Endothelial cell of umbilical vein (primary cell): ENCODE measurements around the gene MPP3. TPM values are rescaled to one million over a fixed set of nuclear protein-coding genes. Genes with fewer than 3 reads are reported as not detected.

Source experiments
- BruUV-seq: library from RNA; stranded (reverse); fragments of 400-500 nt; replicated peaks from 2 replicates; lab custom pipeline; 2021; lab: Mats Ljungman, UMichigan
- CTCF ChIA-PET: fragments of 300-600, 350-600 bp; sonication (Branson Sonifier 250); formaldehyde crosslinking; loops from one replicate; lab custom pipeline; 2021; ENCODE audit warnings: antibody characterized with exemption, inconsistent platforms; lab: Charles Lee
- POLR2A ChIA-PET: fragments of 300-600, 350-600 bp; sonication (Branson Sonifier 250); formaldehyde crosslinking; loops from one replicate; lab custom pipeline; 2021; ENCODE audit warnings: antibody characterized with exemption, inconsistent platforms; lab: Charles Lee
- DNase-seq: peaks from one replicate; pipeline ENCODE4 v3.0.0-alpha.2; 2011; ENCODE audit warnings: low read depth, low spot score
- FAIRE-seq: peaks from 2 replicates; lab custom pipeline; 2011; peaks lifted over from hg19 to GRCh38; lab: Jason Lieb, UNC
- H2AFZ ChIP-seq: 2 replicates; pipeline ENCODE4 v1.6.0; 2012; ENCODE audit warnings: low read depth, low read length, control low read depth, inconsistent platforms
- H3K27ac ChIP-seq: 2 replicates; pipeline ENCODE4 v1.5.1; 2011; ENCODE audit warnings: low read depth, mild to moderate bottlenecking, control low read depth, low read length, moderate library complexity; ENCODE audit not compliant: insufficient read depth
- H3K27me3 ChIP-seq, 2 experiments: 2 replicates each; pipeline versions ENCODE4 v1.6.0 to v1.6.1; 2011; ENCODE audit warnings: low read length in 2 of 2, mixed read lengths in 1 of 2; ENCODE audit not compliant: control insufficient read depth in 2 of 2, insufficient read depth in 2 of 2
- H3K36me3 ChIP-seq, 2 experiments: 2 replicates in 1 of 2; 3 replicates in 1 of 2; pipeline ENCODE4 v1.5.1; 2011; ENCODE audit warnings: low read length in 2 of 2, mild to moderate bottlenecking in 1 of 2, moderate library complexity in 1 of 2; ENCODE audit not compliant: control insufficient read depth in 2 of 2, insufficient read depth in 2 of 2; ENCODE audit errors: extremely low read depth in 1 of 2
- H3K4me1 ChIP-seq: 3 replicates; pipeline ENCODE4 v1.5.1; 2011; ENCODE audit warnings: mild to moderate bottlenecking, low read length; ENCODE audit not compliant: control insufficient read depth, insufficient read depth; ENCODE audit errors: extremely low read depth
- H3K4me2 ChIP-seq: 2 replicates; pipeline ENCODE4 v1.6.1; 2011; ENCODE audit warnings: low read length, control low read depth, mixed read lengths; ENCODE audit not compliant: insufficient read depth
- H3K4me3 ChIP-seq, 3 experiments: fragments of 200-600 bp in 1 of 3; sonication (generic), shearing (Covaris generic) in 1 of 3; replicated peaks in 1 of 3; 2 replicates each; pipeline ENCODE4 v1.5.1; 2011 to 2016; ENCODE audit warnings: control low read depth in 3 of 3, low read length in 3 of 3, mild to moderate bottlenecking in 2 of 3, inconsistent platforms in 1 of 3, low read depth in 1 of 3, moderate library complexity in 1 of 3; ENCODE audit not compliant: insufficient read depth in 1 of 3
- H3K79me2 ChIP-seq: 2 replicates; pipeline ENCODE4 v1.6.0; 2012; ENCODE audit warnings: low read length, inconsistent platforms; ENCODE audit not compliant: control insufficient read depth, insufficient read depth
- H3K9ac ChIP-seq: replicated peaks from 2 replicates; pipeline ENCODE3; 2011; ENCODE audit warnings: low read length, control low read depth; ENCODE audit not compliant: insufficient read depth; ENCODE audit errors: extremely low read depth
- H3K9me1 ChIP-seq: replicated peaks from 3 replicates; pipeline ENCODE4 v1.6.0; 2011; ENCODE audit warnings: mild to moderate bottlenecking, low read length; ENCODE audit not compliant: control insufficient read depth, insufficient read depth; ENCODE audit errors: extremely low read depth
- H3K9me3 ChIP-seq: replicated peaks from 2 replicates; pipeline ENCODE4 v1.5.1; 2012; ENCODE audit warnings: low read length, inconsistent platforms; ENCODE audit not compliant: control insufficient read depth, insufficient read depth
- H4K20me1 ChIP-seq: replicated peaks from 2 replicates; pipeline ENCODE3; 2011; ENCODE audit warnings: mild to moderate bottlenecking, low read length; ENCODE audit not compliant: control insufficient read depth, insufficient read depth; ENCODE audit errors: extremely low read depth
- EZH2 ChIP-seq: IDR thresholded peaks from 2 replicates; pipeline ENCODE4 v1.6.1; 2012; ENCODE audit warnings: borderline replicate concordance, low read depth, mild to moderate bottlenecking, moderate library complexity, low read length, inconsistent platforms; ENCODE audit not compliant: severe bottlenecking
- FOS ChIP-seq: IDR thresholded peaks from 2 replicates; pipeline ENCODE4 v1.6.1; 2011; ENCODE audit warnings: mild to moderate bottlenecking, low read length, moderate library complexity, borderline replicate concordance; ENCODE audit not compliant: insufficient read depth
- GATA2 ChIP-seq: IDR thresholded peaks from 2 replicates; pipeline ENCODE4 v1.7.0; 2011; ENCODE audit warnings: low read depth, mild to moderate bottlenecking, moderate library complexity, mixed read lengths, low read length; ENCODE audit not compliant: insufficient read length, insufficient read depth
- JUN ChIP-seq: IDR thresholded peaks from 2 replicates; pipeline ENCODE4 v1.6.1; 2011; ENCODE audit warnings: borderline replicate concordance, low read depth; ENCODE audit not compliant: insufficient read length, insufficient read depth
- MYC ChIP-seq: IDR thresholded peaks from one replicate; pipeline ENCODE4 v1.6.1; 2011; ENCODE audit warnings: mild to moderate bottlenecking, low read depth, low read length
- POLR2A ChIP-seq: IDR thresholded peaks from 2 replicates; pipeline ENCODE4 v1.6.1; 2012; ENCODE audit warnings: low read depth, mild to moderate bottlenecking, control low read depth, low read length
- POLR2AphosphoS5 ChIP-seq: IDR thresholded peaks from 2 replicates; pipeline ENCODE4 v1.6.1; 2012; ENCODE audit warnings: low read depth, mild to moderate bottlenecking, control low read depth, low read length, moderate library complexity; ENCODE audit not compliant: insufficient read depth
- dilution Hi-C: fragments of 300-500 bp; cut with MboI; formaldehyde crosslinking; loops from one replicate; pipeline ENCODE4 v1.15.0; 2019; ENCODE audit warnings: low sequenced_read_pairs; ENCODE audit not compliant: extremely low pct_ligation_motif_present
- intact Hi-C: fragments of 100-400 bp; cut with micrococcal nuclease; formaldehyde crosslinking; loops from one replicate; pipeline ENCODE4 v1.10.0; 2022
- polyA plus RNA-seq, 4 experiments: library from polyadenylated mRNA; depleted of rRNA in 3 of 4; stranded (reverse) in 3 of 4; unstranded in 1 of 4; fragments of >200 nt; gene quantifications; 2 replicates each; pipeline versions ENCODE4 v1.2.1 to v1.2.3, GENCODE V29; 2011 to 2012; ENCODE audit warnings: missing spikeins in 1 of 4
- total RNA-seq: library from RNA; stranded (reverse); gene quantifications from 2 replicates; pipeline ENCODE4 v1.2.3, GENCODE V29; 2021
- TF ChIP-seq, protein P1 (sequence below): IDR thresholded peaks from 2 replicates; pipeline ENCODE4 v1.6.1; 2011; ENCODE audit not compliant: insufficient read depth, insufficient read length
- TF ChIP-seq, protein P2 (sequence below), 2 donors: IDR thresholded peaks; 1 replicate in 1 of 2; 2 replicates in 1 of 2; pipeline ENCODE4 v1.5.1; 2011; ENCODE audit warnings: low read length in 2 of 2, mild to moderate bottlenecking in 2 of 2, moderate library complexity in 2 of 2, control low read depth in 1 of 2, inconsistent platforms in 1 of 2, low read depth in 1 of 2; ENCODE audit not compliant: insufficient read depth in 1 of 2; ENCODE audit errors: extremely low read depth in 1 of 2

The MPP3 gene
- total and polyA plus RNA-seq, 2 donors (not counting 3 experiments of a cell fraction or from before 2014, with no cell fraction given) = 6.1 to 11.3 TPM

DNA sequence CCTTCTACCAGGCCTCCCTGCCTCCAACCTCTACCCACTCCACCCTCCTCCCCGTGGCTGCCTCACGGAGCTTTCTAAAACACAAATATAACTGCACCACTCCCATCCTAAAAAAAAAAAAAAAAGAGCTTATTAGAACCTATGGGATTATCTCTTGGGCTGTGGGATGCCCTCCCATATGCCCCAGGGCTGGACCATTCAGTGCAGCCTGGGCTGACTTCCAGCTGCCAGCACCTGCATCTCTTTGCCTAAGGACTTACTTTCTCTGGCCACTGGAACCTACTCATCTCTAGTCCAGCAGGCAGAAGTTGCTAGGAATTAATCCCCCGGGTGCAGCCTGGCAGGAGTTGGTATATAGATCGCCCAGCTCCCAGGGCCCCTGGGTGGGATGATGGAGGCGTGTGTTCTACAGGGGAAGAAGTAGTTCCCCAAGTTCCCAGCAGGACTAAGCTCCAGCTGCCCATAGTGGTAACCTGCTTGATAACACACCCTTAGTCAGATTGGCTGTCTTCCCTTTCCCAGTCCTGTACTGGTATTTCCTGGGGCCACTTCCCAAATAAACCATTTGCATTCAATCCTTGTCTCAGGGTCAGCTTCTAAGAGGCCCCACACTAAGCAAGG is 10.3 kb downstream of the MPP3 start:
- no TSS peak for BruUV-seq
- DNase-seq (no peak), FAIRE-seq (no peak)
- ChIA-PET POLR2A (no interaction called here), CTCF (interaction anchor here (0.7 to 1.5 kb wide), 3 partner anchors 17 to 87 kb away, joined by 3 read pairs; no protein-coding TSS in a partner anchor)
- dilution Hi-C loops = no loop called here
- no peak overlapping the region for H3K4me3 ChIP-seq
- no peaks in the 10 kb centered on the region for H3K9me3 ChIP-seq
- no peaks in the 10 kb centered on the region for H3K79me2 ChIP-seq
- H3K9me1 ChIP-seq = no peaks in the 10 kb centered on the region
- H3K9ac ChIP-seq = no peak overlapping the region
- no peaks in the 10 kb centered on the region for H3K27me3 ChIP-seq
- H3K4me2 ChIP-seq = no peak overlapping the region
- intact Hi-C loops = no loop called here
- no peak for TF ChIP-seq POLR2A
- no peak for TF ChIP-seq GATA2
- TF ChIP-seq JUN = no peak
- TF ChIP-seq MYC = no peak
- TF ChIP-seq, protein P1, sequence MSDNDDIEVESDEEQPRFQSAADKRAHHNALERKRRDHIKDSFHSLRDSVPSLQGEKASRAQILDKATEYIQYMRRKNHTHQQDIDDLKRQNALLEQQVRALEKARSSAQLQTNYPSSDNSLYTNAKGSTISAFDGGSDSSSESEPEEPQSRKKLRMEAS = no peak
- TF ChIP-seq EZH2 = no peak
- TF ChIP-seq FOS = no peak
- TF ChIP-seq, protein P2, sequence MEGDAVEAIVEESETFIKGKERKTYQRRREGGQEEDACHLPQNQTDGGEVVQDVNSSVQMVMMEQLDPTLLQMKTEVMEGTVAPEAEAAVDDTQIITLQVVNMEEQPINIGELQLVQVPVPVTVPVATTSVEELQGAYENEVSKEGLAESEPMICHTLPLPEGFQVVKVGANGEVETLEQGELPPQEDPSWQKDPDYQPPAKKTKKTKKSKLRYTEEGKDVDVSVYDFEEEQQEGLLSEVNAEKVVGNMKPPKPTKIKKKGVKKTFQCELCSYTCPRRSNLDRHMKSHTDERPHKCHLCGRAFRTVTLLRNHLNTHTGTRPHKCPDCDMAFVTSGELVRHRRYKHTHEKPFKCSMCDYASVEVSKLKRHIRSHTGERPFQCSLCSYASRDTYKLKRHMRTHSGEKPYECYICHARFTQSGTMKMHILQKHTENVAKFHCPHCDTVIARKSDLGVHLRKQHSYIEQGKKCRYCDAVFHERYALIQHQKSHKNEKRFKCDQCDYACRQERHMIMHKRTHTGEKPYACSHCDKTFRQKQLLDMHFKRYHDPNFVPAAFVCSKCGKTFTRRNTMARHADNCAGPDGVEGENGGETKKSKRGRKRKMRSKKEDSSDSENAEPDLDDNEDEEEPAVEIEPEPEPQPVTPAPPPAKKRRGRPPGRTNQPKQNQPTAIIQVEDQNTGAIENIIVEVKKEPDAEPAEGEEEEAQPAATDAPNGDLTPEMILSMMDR (IDR thresholded peaks at IDR 0.05; ENCODE audit: extremely low read depth in 1 of 2, insufficient read depth in 1 of 2, low read depth in 1 of 2, low read length in 2 of 2) = no peak
- TF ChIP-seq POLR2AphosphoS5 = no peak
- no peak overlapping the region for H2AFZ ChIP-seq
- no peaks in the 10 kb centered on the region for H4K20me1 ChIP-seq
- no peaks in the 10 kb centered on the region for H3K4me1 ChIP-seq
- peaks cover 2 to 5% of the 10 kb centered on the region in 2 experiments for H3K36me3 ChIP-seq
- H3K27ac ChIP-seq = no peak overlapping the region
